Calu3 (cell line): ENCODE data around the gene SLC25A42. TPM values are rescaled to one million over a fixed set of nuclear protein-coding genes. Genes with fewer than 3 reads are reported as not detected.

Experiments used
- BruUV-seq: library from RNA; stranded (reverse); fragments of 400-500 nt; replicated peaks from 2 replicates; lab custom pipeline; 2021; lab: Mats Ljungman, UMichigan
- CTCF ChIA-PET: fragments of 300-600 bp; sonication (Branson Sonifier 250); formaldehyde crosslinking; loops from one replicate; lab custom pipeline; 2022; ENCODE audit warnings: antibody characterized with exemption; lab: Charles Lee
- DNase-seq: peaks from one replicate; pipeline ENCODE4 v3.0.0; 2022
- H3K27ac Mint-ChIP-seq: one replicate; pipeline ENCODE4 v1.8.0; 2022; ENCODE audit warnings: mixed read lengths; ENCODE audit not compliant: unreplicated experiment
- H3K27me3 Mint-ChIP-seq: one replicate; pipeline ENCODE4 v1.8.0; 2022; ENCODE audit warnings: mixed read lengths; ENCODE audit not compliant: unreplicated experiment
- H3K36me3 Mint-ChIP-seq: one replicate; pipeline ENCODE4 v1.8.0; 2022; ENCODE audit warnings: mild to moderate bottlenecking, moderate library complexity, mixed read lengths; ENCODE audit not compliant: insufficient read depth, unreplicated experiment
- H3K4me1 Mint-ChIP-seq: one replicate; pipeline ENCODE4 v1.8.0; 2022; ENCODE audit warnings: mild to moderate bottlenecking, low read depth, mixed read lengths; ENCODE audit not compliant: unreplicated experiment
- H3K4me3 Mint-ChIP-seq: one replicate; pipeline ENCODE4 v1.8.0; 2022; ENCODE audit warnings: mild to moderate bottlenecking, low read depth, moderate library complexity, mixed read lengths; ENCODE audit not compliant: unreplicated experiment
- H3K9me3 Mint-ChIP-seq: one replicate; pipeline ENCODE4 v1.8.0; 2022; ENCODE audit warnings: low read depth, mixed read lengths; ENCODE audit not compliant: unreplicated experiment
- CTCF ChIP-seq: fragments of 200-600 bp; IDR thresholded peaks from one replicate; pipeline ENCODE4 v1.8.0; 2022; ENCODE audit warnings: antibody characterized with exemption; ENCODE audit not compliant: unreplicated experiment
- intact Hi-C: fragments of 100-400 bp; cut with micrococcal nuclease; formaldehyde crosslinking; loops from one replicate; pipeline ENCODE4 v1.10.0; 2022; ENCODE audit not compliant: unreplicated experiment
- total RNA-seq: library from RNA; stranded (reverse); gene quantifications from 2 replicates; pipeline ENCODE4 v1.2.3, GENCODE V29; 2022

Gene SLC25A42
- total RNA-seq, 1 experiment from 2014 or later, result 7.1 TPM

- H3K36me3 Mint-ChIP-seq, result peaks cover 30% of the 10 kb centered on the region
- no peaks in the 10 kb centered on the region for H3K4me1 Mint-ChIP-seq
Observed at GRCh38 chr19:19050731-19051130, 13.1 kb upstream of the SLC25A42 start.

GRCh38 chr19:19051478-19052213 lies 12.1 kb upstream of the SLC25A42 start:
- intact Hi-C loops, result no loop called here
- no peaks in the 10 kb centered on the region for H3K27me3 Mint-ChIP-seq
- H3K4me3 Mint-ChIP-seq, result no peak overlapping the region
- no peak for TF ChIP-seq CTCF
- H3K36me3 Mint-ChIP-seq, result peaks cover 21% of the 10 kb centered on the region
- DNase-seq, result no peak
- H3K27ac Mint-ChIP-seq, result no peak overlapping the region
- CTCF ChIA-PET, result no interaction called here
- no peaks in the 10 kb centered on the region for H3K9me3 Mint-ChIP-seq
- H3K4me1 Mint-ChIP-seq, result no peaks in the 10 kb centered on the region
- no TSS peak for BruUV-seq

More at GRCh38 chr19:19050731-19051130, 13.1 kb upstream of the SLC25A42 start:
- intact Hi-C loops, result no loop called here
- Mint-ChIP-seq H3K4me3 (no peak overlapping the region), H3K27me3 (no peaks in the 10 kb centered on the region), H3K27ac (no peak overlapping the region), H3K9me3 (no peaks in the 10 kb centered on the region)
- DNase-seq, result no peak
- BruUV-seq, result no TSS peak
- no peak for TF ChIP-seq CTCF
- CTCF ChIA-PET, result no interaction called here

- TF ChIP-seq CTCF, result no peak
- Mint-ChIP-seq H3K4me1 (no peaks in the 10 kb centered on the region), H3K9me3 (no peaks in the 10 kb centered on the region), H3K4me3 (no peak overlapping the region), H3K27ac (no peak overlapping the region), H3K36me3 (peaks cover 9% of the 10 kb centered on the region), H3K27me3 (no peaks in the 10 kb centered on the region)
- BruUV-seq, result no TSS peak
- CTCF ChIA-PET, result no interaction called here
- DNase-seq, result no peak
- intact Hi-C loops, result no loop called here
Observed at GRCh38 chr19:19052921-19053320, 10.9 kb upstream of the SLC25A42 start.

GRCh38 chr19:19053508-19054314 lies 10.1 kb upstream of the SLC25A42 start:
- peak; percentile 56 for DNase-seq
- no peak overlapping the region for H3K27ac Mint-ChIP-seq
- H3K4me1 Mint-ChIP-seq, result no peaks in the 10 kb centered on the region
- peaks cover 9% of the 10 kb centered on the region for H3K36me3 Mint-ChIP-seq
- intact Hi-C loops, result loop anchor here (2.0 kb wide), 1 partner anchor 85 kb away; the partner anchor contains the start of gene TMEM161A
- H3K27me3 Mint-ChIP-seq, result no peaks in the 10 kb centered on the region
- TF ChIP-seq CTCF, result peak; percentile 50
- H3K4me3 Mint-ChIP-seq, result no peak overlapping the region
- BruUV-seq, result no TSS peak
- CTCF ChIA-PET, result interaction anchor here (1.1 kb wide), 1 partner anchor 10 kb away, joined by 4 read pairs; no protein-coding TSS in a partner anchor
- no peaks in the 10 kb centered on the region for H3K9me3 Mint-ChIP-seq
